OCI-LY7 (cell line): ENCODE measurements around the gene APOD. TPM values are rescaled to one million over a fixed set of nuclear protein-coding genes. Genes with fewer than 3 reads are reported as not detected.
"Not testable (repeated sequence)": the region's sequence is repeated elsewhere in the genome, so short reads cannot be mapped to it uniquely, and the experiment has no call there.

Source experiments
- Bru-seq: library from RNA; stranded (reverse); fragments of 400-500 nt; gene quantifications from one replicate; lab custom pipeline; 2021; lab: Mats Ljungman, UMichigan
- BruChase-seq, 2 experiments: library from RNA; stranded (reverse); fragments of 400-500 nt; gene quantifications; one replicate each; lab custom pipeline; 2021; lab: Mats Ljungman, UMichigan
- BruUV-seq: library from RNA; stranded (reverse); fragments of 400-500 nt; replicated peaks from 2 replicates; lab custom pipeline; 2021; lab: Mats Ljungman, UMichigan
- CTCF ChIA-PET: fragments of 300-600 bp; sonication (Branson Sonifier 250); formaldehyde crosslinking; loops from one replicate; lab custom pipeline; 2022; ENCODE audit warnings: antibody characterized with exemption; ENCODE audit not compliant: unreplicated experiment; lab: Charles Lee
- POLR2A ChIA-PET: fragments of 300-600 bp; sonication (Branson Sonifier 250); formaldehyde crosslinking; loops from one replicate; lab custom pipeline; 2022; ENCODE audit warnings: antibody characterized with exemption; lab: Charles Lee
- DNase-seq: peaks from one replicate; pipeline ENCODE4 v3.0.0-alpha.2; 2015; ENCODE audit warnings: low spot score
- H2AFZ ChIP-seq: fragments of 200-600 bp; sonication (generic), shearing (Covaris generic); 2 replicates; pipeline ENCODE4 v1.6.1; 2014; ENCODE audit warnings: mild to moderate bottlenecking, antibody characterized with exemption, low read length, moderate library complexity
- H3K27ac ChIP-seq: fragments of 200-600 bp; sonication (generic); 2 replicates; pipeline ENCODE4 v1.5.1; 2014; ENCODE audit warnings: mixed run types, low read depth, mild to moderate bottlenecking, moderate library complexity, low read length, inconsistent platforms; ENCODE audit not compliant: poor library complexity, severe bottlenecking
- H3K36me3 ChIP-seq: fragments of 200-600 bp; sonication (generic); 2 replicates; pipeline ENCODE4 v1.6.1; 2014; ENCODE audit warnings: mild to moderate bottlenecking, antibody characterized with exemption, low read length, moderate library complexity, mixed read lengths; ENCODE audit not compliant: insufficient read depth
- H3K4me1 ChIP-seq: fragments of 200-600 bp; sonication (generic); 2 replicates; pipeline ENCODE4 v1.5.1; 2014; ENCODE audit warnings: mild to moderate bottlenecking, low read length; ENCODE audit not compliant: insufficient read depth, poor library complexity, severe bottlenecking
- H3K4me2 ChIP-seq: fragments of 200-600 bp; sonication (generic); 2 replicates; pipeline ENCODE4 v1.6.1; 2014; ENCODE audit warnings: mild to moderate bottlenecking, low read length
- H3K4me3 ChIP-seq: fragments of 200-600 bp; sonication (generic); 2 replicates; pipeline ENCODE4 v1.5.1; 2014; ENCODE audit warnings: mild to moderate bottlenecking, low read depth, low read length; ENCODE audit not compliant: poor library complexity, severe bottlenecking
- H3K79me2 ChIP-seq: fragments of 200-600 bp; sonication (generic); 2 replicates; pipeline ENCODE4 v1.6.1; 2016; ENCODE audit warnings: low read depth, mild to moderate bottlenecking, low read length, moderate library complexity, mixed read lengths; ENCODE audit not compliant: insufficient read depth
- H3K9me2 ChIP-seq: fragments of 200-600 bp; sonication (generic); 2 replicates; pipeline ENCODE4 v1.6.1; 2016; ENCODE audit warnings: mild to moderate bottlenecking, low read length, mixed read lengths; ENCODE audit not compliant: insufficient read depth
- H3K9me3 ChIP-seq: fragments of 200-600 bp; sonication (generic); 2 replicates; pipeline ENCODE4 v1.6.1; 2014; ENCODE audit warnings: mild to moderate bottlenecking, mixed run types, low read length, mixed read lengths
- H4K20me1 ChIP-seq: fragments of 200-600 bp; sonication (generic); 2 replicates; pipeline ENCODE4 v1.6.1; 2014; ENCODE audit warnings: mild to moderate bottlenecking, antibody characterized with exemption, low read length, moderate library complexity, mixed read lengths; ENCODE audit not compliant: insufficient read depth
- CTCF ChIP-seq: fragments of 200-600 bp; sonication (generic); conservative IDR thresholded peaks from 2 replicates; pipeline ENCODE4 v1.5.1; 2014; ENCODE audit warnings: mild to moderate bottlenecking, antibody characterized with exemption, low read length, moderate library complexity, mixed read lengths
- EZH2phosphoT487 ChIP-seq: fragments of 200-600 bp; sonication (generic); IDR thresholded peaks from 2 replicates; pipeline ENCODE4 v1.6.1; 2018; ENCODE audit warnings: low read depth, borderline replicate concordance, mild to moderate bottlenecking, mixed run types, antibody characterized with exemption, low read length, moderate library complexity, mixed read lengths
- intact Hi-C: fragments of 100-400 bp; cut with micrococcal nuclease; formaldehyde crosslinking; loops from one replicate; pipeline ENCODE4 v1.10.0; 2022; ENCODE audit not compliant: unreplicated experiment
- long read RNA-seq: library from polyadenylated mRNA; stranded (forward); transcript quantifications from one replicate; pipeline ENCODE4 v2.0.0, GENCODE V29; 2022
- total RNA-seq, 2 experiments: library from RNA; depleted of rRNA in 1 of 2; stranded (reverse); fragments of >200 nt in 1 of 2; shearing (Covaris generic) in 1 of 2; gene quantifications; 2 replicates each; pipeline ENCODE4 v1.2.3, GENCODE V29; 2014 to 2022

Gene APOD
- total RNA-seq (2014; rRNA removed; shearing (Covaris generic)) = not detected in 2 replicates
- not detected in 2 replicates for total RNA-seq (2022)
- not detected for Bru-seq, nascent RNA
- BruChase-seq, experiment 1, labeled RNA remaining after a 6-hour chase = not detected
- BruChase-seq, experiment 2, labeled RNA remaining after a 2-hour chase = percentile 3 among the genes with signal in this experiment
- long read RNA-seq = 0 reads

- Histone ChIP-seq H3K36me3 (no peaks in the 10 kb centered on the region), H2AFZ (no peak within 1 kb of the TSS), H3K4me1 (peaks cover 3% of the 10 kb centered on the region), H4K20me1 (no peaks in the 10 kb centered on the region), H3K9me2 (no peaks in the 10 kb centered on the region), H3K9me3 (no peaks in the 10 kb centered on the region), H3K79me2 (no peaks in the 10 kb centered on the region), H3K27ac (no peak within 1 kb of the TSS), H3K4me3 (no peak within 1 kb of the TSS), H3K4me2 (no peak within 1 kb of the TSS)
- CTCF ChIA-PET = no interaction called here
- POLR2A ChIA-PET = interaction anchor here (0.6 to 1.5 kb wide), 6 partner anchors 18 to 46 kb away, joined by 3 to 6 read pairs (median 3); no protein-coding TSS in a partner anchor
- BruUV-seq = no TSS peak
- no peak for DNase-seq
- intact Hi-C loops = no loop called here
- TF ChIP-seq CTCF (no peak), EZH2phosphoT487 (no peak)
These were observed at the start of gene APOD for GRCh38 chr3:195583831-195584542. APOD (minus strand) TSS chr3:195583940; CDS start chr3:195579461, 4,479 bp downstream.

GRCh38 chr3:195633351-195633750 is 49.6 kb upstream of the APOD start:
- POLR2A ChIA-PET, DNase-seq, intact Hi-C loops: not testable (repeated sequence)

GRCh38 chr3:195632501-195633185 is 48.9 kb upstream of the APOD start:
- H3K36me3 ChIP-seq, H3K79me2 ChIP-seq, BruUV-seq, H3K4me3 ChIP-seq, H3K4me1 ChIP-seq, H3K4me2 ChIP-seq, H3K9me2 ChIP-seq, H3K9me3 ChIP-seq, H2AFZ ChIP-seq, H3K27ac ChIP-seq, DNase-seq, CTCF ChIA-PET, H4K20me1 ChIP-seq, intact Hi-C loops: not testable (repeated sequence)
- POLR2A ChIA-PET = interaction anchor here (0.6 kb wide), 1 partner anchor 289 kb away, joined by 3 read pairs; no protein-coding TSS in a partner anchor

More at GRCh38 chr3:195633351-195633750, 49.6 kb upstream of the APOD start:
- H3K9me3 ChIP-seq, H4K20me1 ChIP-seq, H3K9me2 ChIP-seq, H3K4me1 ChIP-seq, H3K36me3 ChIP-seq, H3K4me3 ChIP-seq, H3K4me2 ChIP-seq, H3K27ac ChIP-seq, H2AFZ ChIP-seq, BruUV-seq, CTCF ChIA-PET, H3K79me2 ChIP-seq: not testable (repeated sequence)

- H3K4me2 ChIP-seq, H3K9me2 ChIP-seq, H4K20me1 ChIP-seq, CTCF ChIA-PET, POLR2A ChIA-PET, BruUV-seq, DNase-seq, intact Hi-C loops, H3K79me2 ChIP-seq, H3K4me3 ChIP-seq, H2AFZ ChIP-seq, H3K9me3 ChIP-seq, H3K27ac ChIP-seq, H3K4me1 ChIP-seq, H3K36me3 ChIP-seq: not testable (repeated sequence)
These were observed 48.3 kb upstream of the APOD start for GRCh38 chr3:195632046-195632445.

- intact Hi-C loops, BruUV-seq, DNase-seq: not testable (repeated sequence)
These were observed 47.3 kb upstream of the APOD start for GRCh38 chr3:195630938-195631495.

More at GRCh38 chr3:195630938-195631495, 47.3 kb upstream of the APOD start:
- H3K4me2 ChIP-seq, CTCF ChIA-PET, H4K20me1 ChIP-seq, H3K4me1 ChIP-seq, H3K27ac ChIP-seq, H3K9me3 ChIP-seq, H3K36me3 ChIP-seq, H3K4me3 ChIP-seq, H3K79me2 ChIP-seq, H3K9me2 ChIP-seq, POLR2A ChIA-PET, H2AFZ ChIP-seq: not testable (repeated sequence)
